Astrocyte of the cerebellum (primary cell): ENCODE results near the gene NUP188.

ENCODE experiments used
- DNase-seq: peaks from one replicate; pipeline ENCODE4 v3.0.0-alpha.2; 2011; ENCODE audit warnings: low read depth
- H3K4me3 ChIP-seq: 2 replicates; pipeline ENCODE4 v1.5.1; 2011; ENCODE audit warnings: mild to moderate bottlenecking, low read depth, low read length, moderate library complexity
- in situ Hi-C: cut with HindIII; loops from 2 replicates; pipeline ENCODE4 v1.10.0; 2017; ENCODE audit warnings: low sequenced_read_pairs
- TF ChIP-seq, protein P1 (sequence below): IDR thresholded peaks from 2 replicates; pipeline ENCODE4 v1.5.1; 2012; ENCODE audit warnings: low read length, low read depth, moderate library complexity, mild to moderate bottlenecking; ENCODE audit errors: missing control alignments

Gene NUP188

DNA sequence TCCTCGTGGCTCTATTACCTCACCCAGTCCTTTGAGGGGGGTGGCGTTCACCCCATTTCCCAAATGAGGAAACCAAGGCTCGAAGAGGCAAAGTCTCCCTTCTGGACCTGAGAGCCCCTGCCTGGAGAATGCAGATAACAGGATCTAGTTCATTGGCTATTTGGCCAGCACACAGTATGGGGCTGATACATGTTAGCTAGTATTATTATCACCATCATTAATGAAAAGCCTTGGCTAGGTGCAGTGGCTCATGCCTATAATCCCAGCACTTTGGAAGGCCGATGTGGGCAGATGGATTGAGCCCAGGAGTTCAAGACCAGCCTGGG, 76.4 kb downstream of the NUP188 start:
- TF ChIP-seq, protein P1, sequence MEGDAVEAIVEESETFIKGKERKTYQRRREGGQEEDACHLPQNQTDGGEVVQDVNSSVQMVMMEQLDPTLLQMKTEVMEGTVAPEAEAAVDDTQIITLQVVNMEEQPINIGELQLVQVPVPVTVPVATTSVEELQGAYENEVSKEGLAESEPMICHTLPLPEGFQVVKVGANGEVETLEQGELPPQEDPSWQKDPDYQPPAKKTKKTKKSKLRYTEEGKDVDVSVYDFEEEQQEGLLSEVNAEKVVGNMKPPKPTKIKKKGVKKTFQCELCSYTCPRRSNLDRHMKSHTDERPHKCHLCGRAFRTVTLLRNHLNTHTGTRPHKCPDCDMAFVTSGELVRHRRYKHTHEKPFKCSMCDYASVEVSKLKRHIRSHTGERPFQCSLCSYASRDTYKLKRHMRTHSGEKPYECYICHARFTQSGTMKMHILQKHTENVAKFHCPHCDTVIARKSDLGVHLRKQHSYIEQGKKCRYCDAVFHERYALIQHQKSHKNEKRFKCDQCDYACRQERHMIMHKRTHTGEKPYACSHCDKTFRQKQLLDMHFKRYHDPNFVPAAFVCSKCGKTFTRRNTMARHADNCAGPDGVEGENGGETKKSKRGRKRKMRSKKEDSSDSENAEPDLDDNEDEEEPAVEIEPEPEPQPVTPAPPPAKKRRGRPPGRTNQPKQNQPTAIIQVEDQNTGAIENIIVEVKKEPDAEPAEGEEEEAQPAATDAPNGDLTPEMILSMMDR, result no peak
- in situ Hi-C loops, result no loop called here
- no peak for DNase-seq
- no peak overlapping the region for H3K4me3 ChIP-seq

DNA sequence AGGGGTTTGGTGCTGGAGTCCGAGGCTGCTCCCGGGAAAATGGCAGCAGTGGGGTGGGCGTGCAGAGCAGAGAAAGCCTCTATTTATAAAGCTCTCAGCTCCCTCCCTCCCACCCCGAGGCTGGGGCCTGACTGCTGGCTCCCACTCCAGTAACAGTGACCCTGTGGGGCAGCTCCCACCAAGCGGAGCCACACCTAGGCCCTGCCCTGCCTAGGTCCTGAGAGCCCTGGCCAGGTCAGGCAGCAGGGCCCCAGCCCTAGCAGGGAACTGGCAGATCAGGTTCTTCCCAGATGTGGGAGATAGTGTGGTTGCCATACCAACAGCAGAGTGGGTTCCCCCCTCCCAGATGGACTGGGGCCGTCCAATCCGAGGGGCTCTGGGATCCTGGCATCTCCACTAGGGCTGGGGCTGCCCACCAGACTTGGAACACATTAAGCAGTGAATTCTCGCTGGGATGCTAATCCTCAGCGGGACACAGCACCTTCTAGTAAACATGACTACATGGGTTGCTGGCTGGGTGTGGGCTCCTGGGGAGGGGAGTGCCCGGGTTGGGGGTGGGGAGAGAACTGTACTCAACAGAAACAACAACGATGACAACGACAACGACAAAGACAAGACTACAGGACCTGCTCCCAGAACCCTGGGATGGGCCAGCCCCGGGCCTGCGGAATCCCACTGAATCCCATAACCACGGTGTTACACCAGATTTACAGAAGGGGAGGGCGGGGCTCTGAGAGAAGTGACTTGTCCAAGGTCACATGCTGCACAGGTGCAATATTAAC, 79.1 kb downstream of the NUP188 start:
- in situ Hi-C loops, result no loop called here
- TF ChIP-seq, protein P1, result no peak
- DNase-seq, result no peak
- H3K4me3 ChIP-seq, result peak overlapping the region; percentile 65

DNA sequence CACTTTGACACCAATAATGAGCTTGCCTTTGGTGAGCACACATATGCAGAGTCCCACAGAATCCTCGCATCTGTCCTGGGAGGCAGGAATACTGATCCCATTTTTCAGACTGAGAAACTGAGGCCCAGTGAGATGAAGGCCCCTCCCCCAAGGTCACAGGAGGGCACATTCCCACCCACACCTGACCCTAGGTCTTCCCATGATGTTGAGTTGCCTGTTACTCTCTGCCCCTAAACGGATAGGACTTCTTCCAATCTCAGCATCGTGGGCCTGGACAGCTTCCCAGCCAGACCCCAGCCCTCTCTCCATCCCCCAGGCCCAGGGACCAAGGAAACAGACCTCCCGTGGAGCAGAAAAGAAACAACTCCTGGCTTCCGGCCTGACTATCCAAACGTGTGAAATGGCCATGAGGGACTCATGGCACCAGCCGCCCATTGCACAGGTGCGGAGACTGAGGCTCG, 79.8 kb downstream of the NUP188 start:
- TF ChIP-seq, protein P1, result no peak
- in situ Hi-C loops, result no loop called here

DNA sequence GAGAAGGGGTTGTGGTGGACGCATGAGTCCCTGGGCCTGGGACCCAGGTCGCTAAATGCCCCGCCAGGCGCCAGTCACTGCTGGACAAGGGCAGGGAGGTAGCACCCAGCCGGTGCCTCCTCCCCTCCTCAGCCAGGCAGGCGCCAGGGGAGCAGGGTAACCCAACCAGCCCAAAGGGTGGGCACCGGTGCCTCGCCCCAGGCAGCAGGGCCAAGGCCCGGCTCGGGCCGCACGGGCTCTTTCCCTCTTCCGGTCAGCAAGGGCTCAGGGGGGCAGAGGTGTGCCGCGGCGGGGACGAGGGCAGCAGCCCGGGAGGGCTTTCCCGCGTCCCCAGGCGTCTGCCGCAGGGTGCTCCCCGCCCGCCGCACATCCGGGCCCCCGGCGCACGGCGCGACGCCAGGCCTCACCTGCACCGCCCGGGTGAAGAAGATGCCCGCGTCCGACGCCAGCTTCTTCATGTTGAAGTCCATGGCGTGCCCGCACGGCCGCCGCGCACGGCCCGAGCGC, 80.2 kb downstream of the NUP188 start:
- TF ChIP-seq, protein P1, result no peak
- in situ Hi-C loops, result no loop called here
- no peak for DNase-seq
- peak overlapping the region; percentile 65 for H3K4me3 ChIP-seq

More for the DNA sequence above, 79.8 kb downstream of the NUP188 start:
- peak overlapping the region; percentile 65 for H3K4me3 ChIP-seq
- no peak for DNase-seq

DNA sequence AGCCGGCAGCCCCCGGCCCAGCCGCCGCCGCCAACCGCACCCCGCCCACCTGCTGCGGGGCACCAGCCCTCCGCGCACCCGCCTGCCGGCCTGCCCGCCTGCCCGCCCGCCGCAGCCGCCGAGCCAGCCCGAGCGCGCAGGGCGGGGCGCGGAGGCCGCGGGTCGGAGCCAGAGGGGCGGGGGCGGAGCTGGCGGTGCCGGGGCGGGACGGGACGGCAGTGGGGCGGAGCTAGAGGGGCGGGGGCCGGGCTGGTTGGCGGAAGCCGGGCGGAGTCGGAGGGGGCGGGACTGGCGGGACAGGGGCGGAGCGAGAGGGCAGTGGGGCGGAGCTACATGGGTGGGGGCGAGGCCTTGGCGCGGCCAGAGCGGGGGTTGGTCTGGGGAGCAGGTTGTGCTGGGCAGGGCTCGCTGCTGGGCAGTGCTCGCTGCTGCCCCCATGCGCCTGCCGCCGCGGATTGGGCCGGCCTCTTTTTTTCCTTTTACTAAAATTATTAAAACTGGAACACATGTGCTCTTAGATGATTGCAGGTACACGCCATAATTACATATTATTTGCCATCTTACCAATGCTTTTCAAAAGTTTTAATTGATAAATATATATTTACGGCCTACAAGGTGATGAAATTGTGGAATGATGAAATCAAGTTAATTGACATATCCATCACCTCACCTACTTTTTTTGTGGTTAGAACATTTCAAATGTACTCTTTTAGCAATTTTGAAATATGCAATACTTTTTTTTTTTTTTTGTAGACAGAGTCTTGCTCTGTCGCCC, 80.9 kb downstream of the NUP188 start, which contains the start of gene SH3GLB2:
Gene SH3GLB2, minus strand, starts transcription at position 140 of the 775 bp plus-strand sequence. CDS start 177 bp downstream, outside the sequence.
- in situ Hi-C loops, result no loop called here
- TF ChIP-seq, protein P1, result peak; percentile 90
- peak; percentile 88 for DNase-seq
- H3K4me3 ChIP-seq, result peak within 1 kb of the TSS; percentile 65

DNA sequence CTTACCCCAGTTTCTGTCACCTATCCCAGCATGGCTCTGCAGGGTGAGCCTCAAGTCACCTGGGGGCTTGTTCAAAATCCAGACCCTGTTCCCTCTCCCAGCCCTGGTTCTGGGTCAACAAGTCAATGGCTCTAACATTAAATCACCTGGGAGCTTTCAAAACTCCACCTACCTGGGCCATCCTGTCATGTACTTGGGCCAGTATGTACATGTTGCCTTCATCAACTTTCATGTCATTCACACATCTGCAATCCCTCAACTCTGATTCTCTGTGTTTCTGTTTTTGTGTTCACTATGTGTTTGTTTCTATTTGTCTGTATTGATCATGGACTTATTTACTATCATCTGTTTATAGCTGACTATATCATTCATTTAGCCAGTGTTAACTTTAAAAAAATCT, 82.7 kb downstream of the NUP188 start:
- no peak for DNase-seq
- H3K4me3 ChIP-seq, result no peak overlapping the region
- TF ChIP-seq, protein P1, result no peak
- in situ Hi-C loops, result loop anchor here (10.0 kb wide), 1 partner anchor 55 kb away; the partner anchor contains the start of gene DOLPP1
